Measurements from ENCODE around the gene ESRRG. TPM values are rescaled to one million over a fixed set of nuclear protein-coding genes. Genes with fewer than 3 reads are reported as not detected.

ESRRG gene
- total RNA-seq = under 0.01 TPM in 1 of 2 replicates, not detected in the other

DNA sequence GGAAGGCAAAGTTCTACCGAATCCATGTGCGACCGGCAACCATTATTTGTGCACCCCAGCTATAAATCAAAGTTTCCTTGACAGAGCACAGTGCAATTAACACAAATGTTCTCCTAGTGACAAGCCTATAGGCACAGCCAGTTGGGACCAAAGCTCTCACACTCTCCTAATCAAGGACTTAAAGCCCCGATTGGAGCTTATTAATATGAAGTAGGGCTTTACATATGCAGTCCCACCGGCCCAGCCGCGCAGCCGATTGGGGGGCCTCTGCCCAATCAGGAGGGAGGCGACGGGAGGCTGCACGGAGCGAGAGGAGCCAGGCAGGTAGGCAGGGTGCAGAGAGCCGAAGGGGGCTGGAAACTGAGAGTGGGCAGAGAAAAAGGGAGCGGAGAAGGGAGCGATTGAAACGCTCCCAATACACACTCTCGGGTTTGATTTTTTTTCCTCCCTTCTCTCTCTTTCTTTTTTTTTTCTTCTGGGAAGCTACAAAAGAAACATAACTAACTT is at the start of gene ESRRG:
Gene ESRRG, minus strand, starts transcription at position 156 of the 507 bp plus-strand sequence. Its CDS starts 130 bp downstream, at position 26.

